ENCODE data around the gene NMUR1. TPM values are rescaled to one million over a fixed set of nuclear protein-coding genes. Genes with fewer than 3 reads are reported as not detected.
"Not testable (repeated sequence)": the region's sequence is repeated elsewhere in the genome, so short reads cannot be mapped to it uniquely, and the experiment has no call there.

NMUR1 gene
- not detected in 2 replicates for total RNA-seq (2014; rRNA removed; shearing (Covaris generic))

GRCh38 chr2:231530099-231531011, at the start of gene NMUR1:
TSS of gene NMUR1 (minus strand) at chr2:231530445. CDS start at chr2:231530361, 84 bp downstream.
- DNase-seq (ENCODE audit: low read depth) = peak; percentile 32

GRCh38 chr2:231579560-231579959, 49.3 kb upstream of the NMUR1 start:
- no peak for DNase-seq (ENCODE audit: low read depth)

- not testable (repeated sequence) for DNase-seq (ENCODE audit: low read depth)
These were observed 48.4 kb upstream of the NMUR1 start for GRCh38 chr2:231578655-231579054.

- no peak for DNase-seq (ENCODE audit: low read depth)
These were observed 46.2 kb upstream of the NMUR1 start for GRCh38 chr2:231576465-231576864.

- DNase-seq (ENCODE audit: low read depth) = no peak
These were observed 45.5 kb upstream of the NMUR1 start for GRCh38 chr2:231575612-231576256.

- DNase-seq (ENCODE audit: low read depth) = no peak
These were observed 43.6 kb upstream of the NMUR1 start for GRCh38 chr2:231573698-231574421.

GRCh38 chr2:231573096-231573495, 42.9 kb upstream of the NMUR1 start:
- DNase-seq (ENCODE audit: low read depth) = no peak

GRCh38 chr2:231571661-231572191, 41.5 kb upstream of the NMUR1 start:
- no peak for DNase-seq (ENCODE audit: low read depth)

- not testable (repeated sequence) for DNase-seq (ENCODE audit: low read depth)
These were observed 40.7 kb upstream of the NMUR1 start for GRCh38 chr2:231570915-231571314.

GRCh38 chr2:231568785-231569435, 38.7 kb upstream of the NMUR1 start:
- DNase-seq (ENCODE audit: low read depth) = no peak

GRCh38 chr2:231568098-231568784, 38.0 kb upstream of the NMUR1 start:
- DNase-seq (ENCODE audit: low read depth) = no peak

- no peak for DNase-seq (ENCODE audit: low read depth)
These were observed 36.9 kb upstream of the NMUR1 start for GRCh38 chr2:231567159-231567558.

- DNase-seq (ENCODE audit: low read depth) = no peak
These were observed 35.8 kb upstream of the NMUR1 start for GRCh38 chr2:231565887-231566594.

GRCh38 chr2:231563378-231563961, 33.2 kb upstream of the NMUR1 start:
- peak; percentile 73 for DNase-seq (ENCODE audit: low read depth)

GRCh38 chr2:231557571-231558217, 27.4 kb upstream of the NMUR1 start:
- DNase-seq (ENCODE audit: low read depth) = peak; percentile 81

GRCh38 chr2:231556981-231557380, 26.7 kb upstream of the NMUR1 start:
- DNase-seq (ENCODE audit: low read depth) = no peak

GRCh38 chr2:231556496-231556895, 26.3 kb upstream of the NMUR1 start:
- DNase-seq (ENCODE audit: low read depth) = not testable (repeated sequence)

- peak; percentile 87 for DNase-seq (ENCODE audit: low read depth)
These were observed 24.7 kb upstream of the NMUR1 start for GRCh38 chr2:231554748-231555545.
